GM15510 (cell line): ENCODE data around the gene EHBP1L1.

Experiments used
- POLR2A ChIP-seq: IDR thresholded peaks from 3 replicates; pipeline ENCODE4 v1.6.1; 2011; ENCODE audit warnings: borderline replicate concordance; ENCODE audit not compliant: insufficient read length; ENCODE audit errors: extremely low read depth

The EHBP1L1 gene

DNA sequence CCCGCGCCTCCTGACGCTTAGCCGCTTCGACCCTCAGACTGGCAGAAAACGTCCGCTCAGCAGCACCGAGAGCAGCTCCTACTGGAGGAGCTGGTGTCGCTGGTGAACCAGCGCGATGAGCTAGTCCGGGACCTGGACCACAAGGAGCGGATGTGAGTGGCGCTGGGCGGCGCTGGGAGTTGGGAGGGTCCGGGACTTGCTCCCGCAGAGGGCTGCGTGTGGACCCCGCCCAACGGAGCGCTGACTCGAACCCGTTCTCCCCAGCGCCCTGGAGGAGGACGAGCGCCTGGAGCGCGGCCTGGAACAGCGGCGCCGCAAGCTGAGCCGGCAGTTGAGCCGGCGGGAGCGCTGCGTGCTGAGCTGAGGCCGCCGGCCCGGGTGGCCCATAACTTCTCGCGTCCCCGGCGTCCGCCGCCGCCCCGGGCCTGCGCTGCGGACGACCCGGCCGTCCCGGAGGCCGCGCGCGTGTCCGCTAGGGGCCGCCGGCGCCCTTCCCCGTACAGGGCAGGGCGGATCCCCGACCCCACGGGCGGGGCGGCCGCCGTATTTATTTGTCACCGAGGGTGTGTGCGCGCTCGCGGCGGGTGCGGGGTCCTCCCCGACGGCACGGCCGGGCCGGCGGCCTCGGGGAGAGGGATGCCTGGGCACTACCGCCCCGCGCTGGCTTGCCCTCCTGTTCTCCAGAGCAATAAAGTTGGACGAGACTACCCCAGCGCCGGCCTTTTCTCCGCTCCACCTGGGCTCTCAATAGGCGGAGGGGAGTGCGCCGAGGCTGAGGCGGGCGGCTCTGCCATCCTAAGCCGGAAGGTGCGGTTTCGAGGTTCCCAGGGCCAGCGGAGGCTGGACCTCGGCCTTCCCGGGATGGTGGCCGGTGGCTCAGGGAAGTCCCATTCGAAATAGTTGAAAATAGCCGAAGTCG, 16.3 kb downstream of the EHBP1L1 start:
- TF ChIP-seq POLR2A, result no peak

DNA sequence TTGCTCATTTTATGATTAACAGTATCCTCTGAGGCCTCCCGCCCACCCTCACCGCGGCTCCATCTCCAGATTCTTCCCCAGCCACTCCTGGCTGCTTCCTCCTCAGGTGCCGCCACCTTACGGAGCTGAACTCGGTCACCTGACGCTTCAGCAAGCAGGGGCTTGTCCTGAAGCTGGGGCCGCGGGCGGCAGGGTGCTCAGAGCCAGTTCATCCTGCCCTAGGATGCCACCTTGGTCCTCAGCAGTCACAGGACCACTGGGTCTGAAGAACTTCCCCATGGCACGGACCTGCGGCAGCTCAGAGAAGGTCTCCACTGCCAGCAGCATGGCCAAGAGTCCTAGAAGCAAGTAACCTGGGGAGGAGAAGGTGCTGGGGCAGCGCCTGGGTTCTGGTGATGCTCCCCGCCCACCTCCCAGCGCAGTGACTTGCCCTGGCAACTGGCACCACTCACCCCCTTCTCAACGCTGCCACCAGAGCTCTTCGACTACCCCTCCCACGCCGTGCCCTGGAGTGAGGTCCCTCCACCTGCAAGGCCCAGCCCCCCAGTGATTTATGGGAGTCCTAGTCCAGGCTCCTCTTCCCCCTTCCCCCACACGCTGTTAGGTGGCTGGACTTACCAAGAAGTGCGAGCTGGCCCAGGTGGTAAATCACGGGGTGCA, 17.1 kb downstream of the EHBP1L1 start:
- no peak for TF ChIP-seq POLR2A

DNA sequence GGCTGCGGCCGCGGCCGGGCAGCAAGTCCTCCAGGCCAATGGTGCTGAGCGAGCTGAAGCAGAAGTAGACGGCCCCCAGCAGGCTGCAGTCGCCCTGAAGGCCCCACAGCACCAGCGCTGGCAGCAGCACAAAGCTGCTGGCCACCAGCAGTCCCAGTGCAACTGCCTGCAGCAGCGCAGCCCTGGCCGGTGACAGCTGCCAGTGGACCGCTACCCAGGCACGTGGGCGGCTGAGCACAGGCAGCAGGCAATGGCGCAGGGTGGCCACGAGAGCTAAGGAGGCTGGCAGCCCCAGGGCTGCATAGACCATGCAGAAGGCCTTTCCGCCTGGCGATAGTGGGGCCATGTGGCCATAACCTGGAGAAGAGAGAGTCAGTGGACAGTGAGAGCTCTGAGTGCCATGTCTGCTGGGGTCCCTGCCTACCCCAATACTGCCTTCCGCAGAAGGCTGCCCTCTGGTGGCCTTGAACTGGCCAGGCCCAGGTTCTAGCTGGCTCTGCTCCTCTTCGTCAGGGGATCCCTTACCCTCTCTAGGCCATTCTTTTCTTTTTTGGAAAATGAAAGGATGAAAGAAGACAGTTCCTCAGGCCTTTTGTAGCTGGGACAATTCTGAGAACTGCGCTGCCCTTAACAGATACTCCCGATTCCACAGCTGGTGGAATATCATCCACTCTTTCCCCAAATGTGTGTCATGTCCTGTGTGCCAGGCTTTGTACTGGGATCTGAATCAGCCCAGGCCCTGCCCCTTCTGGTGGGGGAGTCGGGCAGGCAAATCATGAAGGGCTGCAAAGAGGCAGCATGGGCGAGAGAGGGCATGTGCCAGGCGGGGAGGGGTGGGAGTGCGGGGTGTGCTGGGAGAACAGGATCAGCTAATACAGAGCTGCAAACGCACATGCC, 17.9 kb downstream of the EHBP1L1 start:
- no peak for TF ChIP-seq POLR2A

DNA sequence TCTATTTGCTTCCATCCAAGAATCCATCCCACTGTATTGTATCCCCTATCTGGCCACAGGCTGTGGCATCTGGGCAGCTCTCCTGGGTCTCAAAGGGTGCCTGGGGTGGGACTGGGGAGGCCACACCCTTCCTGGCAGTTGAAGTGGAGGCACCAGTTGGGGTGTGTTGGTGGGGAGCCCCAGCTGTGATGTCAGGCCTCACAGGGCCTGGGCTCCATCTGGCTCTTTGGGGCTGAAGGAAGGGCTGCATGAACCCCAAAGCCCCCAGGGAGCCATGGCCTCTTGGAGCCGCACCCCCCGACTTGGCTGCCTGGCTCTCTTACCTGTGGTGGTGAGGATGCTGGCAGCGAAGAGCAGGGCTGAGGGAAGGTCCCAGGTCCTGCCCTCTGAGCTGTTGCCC, 19.3 kb downstream of the EHBP1L1 start:
- no peak for TF ChIP-seq POLR2A

DNA sequence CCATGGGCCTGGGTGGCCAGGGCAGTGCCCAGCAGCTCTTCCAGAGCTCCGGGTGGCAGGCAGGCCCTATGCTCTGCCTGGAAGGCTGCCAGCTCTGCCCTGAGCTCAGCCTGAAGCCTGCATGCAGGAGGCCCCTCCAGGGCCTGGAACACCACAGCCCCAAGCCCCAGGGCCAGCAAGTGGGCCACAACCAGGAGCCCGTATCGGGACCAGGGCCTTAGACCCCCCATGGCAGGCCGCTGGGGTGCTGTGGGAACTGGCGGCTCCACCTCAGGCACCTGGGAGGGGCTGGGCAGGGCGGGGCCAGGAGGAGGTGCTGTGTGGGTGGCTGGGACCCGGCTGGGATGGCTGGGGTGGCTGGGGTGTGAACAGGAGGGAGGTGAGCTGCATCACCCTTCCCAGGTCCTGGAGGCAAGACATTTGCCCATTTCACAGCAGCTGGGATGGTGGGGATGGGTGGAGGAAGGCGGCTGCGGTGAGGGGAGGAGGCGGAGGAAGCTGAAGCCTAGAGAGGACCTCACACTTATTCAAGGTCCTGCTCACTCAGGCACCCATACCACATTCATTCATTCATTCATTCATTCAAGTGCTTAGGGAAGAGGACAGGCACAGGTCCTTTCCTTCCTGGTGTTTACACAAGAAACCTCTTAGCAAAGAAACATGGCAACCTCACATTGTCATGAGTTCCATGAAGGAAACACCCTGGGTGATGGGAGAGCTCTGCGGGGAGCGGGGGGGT, 19.9 kb downstream of the EHBP1L1 start, which contains the start of gene KCNK7:
KCNK7 (minus strand) TSS at position 258 of the 739 bp plus-strand sequence; CDS start at position 230, 28 bp downstream.
- no peak for TF ChIP-seq POLR2A

DNA sequence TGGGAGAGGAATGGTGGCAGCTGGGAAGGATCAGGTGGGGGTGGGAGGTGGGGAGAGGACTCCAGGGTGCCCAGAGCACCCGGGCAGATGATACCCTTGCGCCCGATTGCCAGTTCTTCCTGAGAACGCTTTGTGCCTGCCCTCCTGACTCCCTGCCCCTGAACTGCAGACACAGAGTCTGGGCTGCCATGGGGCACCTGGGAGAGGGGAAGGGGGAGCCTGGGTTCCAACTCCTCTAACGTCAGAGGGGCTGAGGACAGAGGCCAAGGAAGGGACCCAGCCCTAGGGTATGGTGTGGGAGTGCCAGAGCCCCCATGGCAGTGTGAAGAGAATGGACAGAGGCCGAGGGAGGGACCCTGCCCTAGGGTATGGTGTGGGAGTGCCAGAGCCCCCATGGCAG, 20.7 kb downstream of the EHBP1L1 start:
- TF ChIP-seq POLR2A, result no peak

DNA sequence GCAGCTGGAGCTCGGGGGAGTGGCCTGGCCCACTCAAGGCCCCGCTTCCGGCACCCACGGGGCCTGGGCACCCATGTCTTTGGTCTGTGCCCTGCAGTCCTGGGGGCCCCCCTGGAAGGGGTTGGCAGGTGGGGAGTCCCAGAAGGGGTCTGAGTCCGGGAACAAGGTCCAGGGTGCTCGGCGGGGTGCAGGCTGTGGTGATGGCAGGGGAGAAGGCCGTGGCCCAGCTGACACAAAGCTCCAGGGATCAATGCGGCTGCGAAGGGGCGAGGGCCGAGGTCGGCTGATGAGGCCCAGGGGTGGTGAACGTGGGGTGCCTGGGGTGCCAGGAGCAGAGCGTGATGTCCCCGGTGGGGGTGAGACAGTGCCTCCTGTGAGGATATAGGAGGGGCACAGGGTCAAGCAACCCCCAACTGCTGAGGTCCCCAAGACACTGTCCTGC, 22.4 kb downstream of the EHBP1L1 start:
- no peak for TF ChIP-seq POLR2A

DNA sequence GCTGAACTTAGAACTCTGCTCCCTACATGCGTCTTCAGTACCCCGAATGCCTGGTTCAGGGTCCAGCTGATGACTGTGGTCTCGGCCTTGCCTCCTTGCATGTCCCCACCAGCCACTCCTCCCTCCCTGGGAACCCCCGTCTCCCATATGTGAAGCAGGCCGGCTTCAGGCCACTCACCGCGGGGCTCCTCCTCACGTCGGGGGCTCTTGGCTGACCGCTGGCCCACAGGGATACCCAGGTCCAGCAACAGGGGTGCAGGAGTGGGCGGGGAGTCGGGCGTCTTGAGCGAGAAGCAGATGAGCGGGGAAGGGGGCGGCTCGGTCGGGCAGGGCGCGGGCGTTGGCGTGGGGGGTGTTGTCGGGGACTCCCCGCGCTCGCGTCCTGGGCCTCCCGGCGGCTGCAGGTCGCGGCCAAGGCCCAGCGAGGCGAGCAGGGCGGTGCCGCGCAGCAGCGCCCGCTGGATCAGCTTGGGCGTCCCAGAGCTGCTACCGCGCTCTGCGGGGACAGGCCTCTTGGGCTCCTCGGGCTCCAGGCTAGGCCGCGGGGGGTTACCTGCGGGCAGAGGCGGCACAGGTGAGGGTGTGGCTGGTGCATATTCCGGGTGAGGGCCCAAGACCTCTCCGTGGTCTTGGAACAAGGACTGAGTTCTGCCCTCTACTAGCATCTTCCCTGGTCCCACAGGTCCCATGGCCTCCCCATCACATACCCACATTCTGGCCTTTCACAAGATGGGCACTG, 23.5 kb downstream of the EHBP1L1 start:
- peak; percentile 5 for TF ChIP-seq POLR2A

DNA sequence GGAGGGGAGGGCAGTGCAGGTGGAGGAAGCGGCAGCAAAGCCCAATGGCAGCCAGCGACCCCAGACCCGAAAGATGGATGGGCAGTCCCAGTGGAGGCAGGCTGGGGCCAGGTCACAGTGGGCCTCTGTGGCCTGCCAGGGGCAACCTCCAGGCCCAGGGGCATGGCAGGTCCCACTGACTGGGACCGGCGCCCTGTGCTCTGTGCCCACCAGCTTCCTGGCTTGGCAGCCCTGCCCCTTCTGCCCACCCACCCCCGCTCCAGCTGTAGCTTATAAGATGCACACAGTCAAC, 24.0 kb downstream of the EHBP1L1 start:
- TF ChIP-seq POLR2A, result no peak

DNA sequence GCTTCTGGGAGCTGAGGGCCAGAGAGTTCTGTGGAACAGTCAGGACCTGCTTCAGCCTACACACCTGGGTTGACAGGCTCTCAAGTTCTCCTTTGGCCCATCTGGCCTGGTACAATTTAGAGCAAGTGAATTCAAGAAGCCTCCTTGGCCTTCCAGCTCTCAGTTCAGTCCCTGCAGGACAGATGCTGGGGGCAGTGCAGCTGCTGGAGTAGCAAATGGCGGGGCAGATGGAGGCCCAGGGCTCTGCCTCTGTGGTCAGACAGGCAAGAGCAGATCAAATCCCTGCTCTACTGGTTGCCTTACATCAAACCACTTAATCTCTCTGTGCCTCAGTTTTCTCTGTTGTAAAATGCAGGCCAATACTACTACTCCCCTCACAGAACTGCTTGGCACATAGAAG, 28.4 kb downstream of the EHBP1L1 start:
- no peak for TF ChIP-seq POLR2A

DNA sequence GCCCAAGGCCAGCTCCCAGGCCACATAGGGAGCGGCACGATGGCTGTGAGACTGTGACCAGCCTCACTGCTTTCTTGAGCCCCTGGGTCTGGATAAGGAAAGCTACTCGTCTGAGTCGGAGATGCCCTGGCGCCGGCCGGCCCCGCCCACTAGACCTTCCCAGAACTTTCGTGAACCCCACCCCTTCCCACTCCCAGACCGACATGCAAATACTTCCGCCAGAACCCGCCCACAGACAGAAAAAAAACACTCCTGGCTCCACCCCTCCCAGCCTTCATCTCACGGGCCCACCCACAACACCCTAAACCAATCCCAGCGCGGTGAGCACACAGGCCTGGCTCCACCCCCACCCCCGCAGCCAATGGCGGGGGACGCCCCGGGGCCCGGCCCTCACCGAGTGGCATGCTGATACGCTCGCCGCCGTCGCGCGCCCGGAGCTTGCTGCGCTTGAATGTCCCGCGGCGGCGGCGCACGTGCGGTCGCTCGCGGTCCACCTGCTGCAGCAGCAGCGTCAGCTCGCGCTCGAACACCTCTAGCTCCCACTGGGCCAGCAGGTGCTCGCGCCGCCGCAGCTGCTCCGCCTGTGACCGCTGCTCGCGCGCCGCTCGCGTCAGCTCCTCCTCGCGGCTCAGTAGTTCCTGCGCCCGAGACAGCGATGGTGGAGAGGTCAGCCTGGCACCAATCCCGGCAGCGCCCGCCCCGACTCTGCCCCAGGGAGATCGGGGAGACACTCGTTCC, 31.2 kb downstream of the EHBP1L1 start:
- no peak for TF ChIP-seq POLR2A

DNA sequence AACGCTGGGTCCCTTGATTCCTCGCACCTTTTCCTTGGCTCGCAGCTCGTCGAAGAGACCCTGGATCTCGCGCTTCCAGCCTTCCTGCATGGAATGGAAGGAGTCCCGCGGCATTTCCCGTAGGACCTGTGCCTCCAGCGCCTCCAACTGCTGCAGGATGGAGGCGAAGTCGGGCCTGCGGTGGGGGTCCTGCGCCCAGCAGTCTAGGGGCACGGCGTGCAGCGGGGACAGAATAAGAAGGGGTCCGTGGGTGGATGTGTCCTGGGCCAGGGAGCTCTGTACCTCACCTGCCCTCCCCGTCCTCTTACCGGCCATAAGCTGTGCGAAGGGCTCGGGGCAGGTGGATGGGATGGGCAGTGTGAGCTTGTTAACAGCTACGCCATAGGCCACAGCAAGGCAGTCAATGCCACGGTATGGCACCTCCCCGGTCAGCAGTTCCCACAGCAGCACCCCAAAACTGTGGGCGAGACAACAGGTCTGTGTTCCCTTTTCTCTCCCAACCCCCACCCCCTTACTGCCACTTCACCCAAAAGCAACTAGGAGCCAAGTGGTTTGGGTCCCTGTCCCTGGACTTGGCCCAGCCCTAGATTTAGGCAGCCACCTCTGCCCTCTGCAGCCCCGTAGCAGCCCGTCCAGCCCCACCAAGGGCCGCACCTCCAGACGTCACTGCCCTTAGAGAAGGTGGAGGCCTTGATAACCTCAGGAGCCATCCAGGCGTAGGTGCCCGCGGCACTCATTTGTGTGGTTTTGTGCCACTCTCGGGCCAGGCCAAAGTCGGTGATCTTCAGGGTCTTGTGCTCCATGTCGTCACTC, 32.0 kb downstream of the EHBP1L1 start:
- no peak for TF ChIP-seq POLR2A

DNA sequence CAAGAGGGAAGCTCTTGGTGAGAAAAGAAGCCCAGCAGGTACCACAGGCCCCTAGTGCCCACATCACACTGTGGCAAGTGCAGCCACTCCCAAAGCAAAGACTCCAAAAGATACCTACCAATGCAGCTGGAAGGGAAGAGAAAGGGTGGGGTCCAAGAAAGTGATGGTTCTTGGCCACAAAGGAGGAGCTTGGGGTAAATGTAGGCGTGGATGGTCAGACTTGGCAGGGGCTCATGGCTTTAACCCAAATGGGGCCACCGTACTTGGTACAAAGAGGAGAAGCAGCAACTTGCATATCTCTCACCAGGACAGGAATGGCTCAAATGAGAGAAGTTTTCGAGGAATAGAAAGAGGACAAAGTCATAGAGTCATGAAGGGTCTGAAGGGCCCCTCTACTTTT, 33.4 kb downstream of the EHBP1L1 start:
- no peak for TF ChIP-seq POLR2A

DNA sequence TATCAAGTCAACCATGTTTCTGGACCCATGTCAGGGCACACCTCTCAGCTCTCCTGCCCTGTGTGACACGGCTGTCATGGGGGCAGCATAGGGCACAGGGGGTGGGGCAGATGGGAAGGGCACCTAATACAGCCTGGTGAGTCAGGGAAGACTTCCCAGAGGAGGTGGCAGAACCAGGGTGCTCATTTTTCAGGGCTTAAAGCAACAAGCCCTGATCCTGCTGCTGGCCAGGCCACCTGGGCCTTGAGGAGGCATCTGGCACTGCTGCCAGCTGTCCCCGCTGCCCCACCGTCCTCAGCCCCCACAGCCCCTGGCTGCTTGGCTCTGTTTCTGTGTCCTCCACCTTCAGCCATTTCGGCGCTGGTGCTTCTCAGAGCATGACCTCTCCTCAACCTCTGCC, 33.8 kb downstream of the EHBP1L1 start:
- TF ChIP-seq POLR2A, result no peak
